Transverse colon (tissue), 4 donors: ENCODE results near the gene FAXC.

ENCODE experiments used
- POLR2AphosphoS5 ChIP-seq, 3 donors: sonication (generic); formaldehyde crosslinking; IDR thresholded peaks; one replicate each; pipeline ENCODE4 v1.6.1; 2016; ENCODE audit warnings: antibody characterized with exemption in 3 of 3
- TF ChIP-seq, protein P1 (sequence below), 5 experiments: fragments of 200-600 bp in 3 of 5; fragments of 450-650 bp in 2 of 5; sonication (generic) in 3 of 5; IDR thresholded peaks; 1 replicate in 2 of 5; 2 replicates in 3 of 5; pipeline ENCODE4 v1.5.1; 2016 to 2017; ENCODE audit warnings: antibody characterized with exemption in 5 of 5, inconsistent platforms in 3 of 5, mild to moderate bottlenecking in 2 of 5, moderate library complexity in 1 of 5

- no peak for TF ChIP-seq POLR2AphosphoS5 (IDR thresholded peaks at IDR 0.05)
- TF ChIP-seq, protein P1, sequence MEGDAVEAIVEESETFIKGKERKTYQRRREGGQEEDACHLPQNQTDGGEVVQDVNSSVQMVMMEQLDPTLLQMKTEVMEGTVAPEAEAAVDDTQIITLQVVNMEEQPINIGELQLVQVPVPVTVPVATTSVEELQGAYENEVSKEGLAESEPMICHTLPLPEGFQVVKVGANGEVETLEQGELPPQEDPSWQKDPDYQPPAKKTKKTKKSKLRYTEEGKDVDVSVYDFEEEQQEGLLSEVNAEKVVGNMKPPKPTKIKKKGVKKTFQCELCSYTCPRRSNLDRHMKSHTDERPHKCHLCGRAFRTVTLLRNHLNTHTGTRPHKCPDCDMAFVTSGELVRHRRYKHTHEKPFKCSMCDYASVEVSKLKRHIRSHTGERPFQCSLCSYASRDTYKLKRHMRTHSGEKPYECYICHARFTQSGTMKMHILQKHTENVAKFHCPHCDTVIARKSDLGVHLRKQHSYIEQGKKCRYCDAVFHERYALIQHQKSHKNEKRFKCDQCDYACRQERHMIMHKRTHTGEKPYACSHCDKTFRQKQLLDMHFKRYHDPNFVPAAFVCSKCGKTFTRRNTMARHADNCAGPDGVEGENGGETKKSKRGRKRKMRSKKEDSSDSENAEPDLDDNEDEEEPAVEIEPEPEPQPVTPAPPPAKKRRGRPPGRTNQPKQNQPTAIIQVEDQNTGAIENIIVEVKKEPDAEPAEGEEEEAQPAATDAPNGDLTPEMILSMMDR (IDR thresholded peaks at IDR 0.05) = no peak
Measured at GRCh38 chr6:99356641-99357040, 7.2 kb upstream of the FAXC start.
